Neural progenitor cell (in vitro differentiated cells): Measurements from ENCODE around the gene CEP55. TPM values are rescaled to one million over a fixed set of nuclear protein-coding genes. Genes with fewer than 3 reads are reported as not detected.
"Not testable (repeated sequence)": the region's sequence is repeated elsewhere in the genome, so short reads cannot be mapped to it uniquely, and the experiment has no call there.

ENCODE experiments used
- DNase-seq: peaks from one replicate; pipeline ENCODE4 v3.0.0-alpha.2; 2016; ENCODE audit warnings: low spot score
- H2AFZ ChIP-seq: fragments of 200-600 bp; sonication (generic); replicated peaks from 2 replicates; pipeline ENCODE4 v1.6.1; 2016; ENCODE audit warnings: antibody characterized with exemption
- H3F3A ChIP-seq: fragments of 200-600 bp; sonication (generic); 2 replicates; pipeline ENCODE4 v1.6.1; 2016; ENCODE audit warnings: antibody characterized with exemption, low read depth
- H3K27ac ChIP-seq: fragments of 200-600 bp; sonication (generic); 2 replicates; pipeline ENCODE4 v1.5.1; 2016; ENCODE audit warnings: mild to moderate bottlenecking
- H3K27me3 ChIP-seq: fragments of 200-600 bp; sonication (generic); 2 replicates; pipeline ENCODE4 v1.6.1; 2016; ENCODE audit warnings: mild to moderate bottlenecking, moderate library complexity
- H3K36me3 ChIP-seq: fragments of 200-600 bp; sonication (generic); 2 replicates; pipeline ENCODE4 v1.5.1; 2016
- H3K4me1 ChIP-seq: fragments of 200-600 bp; sonication (generic); 2 replicates; pipeline ENCODE4 v1.6.1; 2016; ENCODE audit warnings: mixed run types
- H3K4me2 ChIP-seq: fragments of 200-600 bp; sonication (generic); 2 replicates; pipeline ENCODE4 v1.6.1; 2016
- H3K4me3 ChIP-seq: fragments of 200-600 bp; sonication (generic); 2 replicates; pipeline ENCODE4 v1.5.1; 2016
- H3K79me2 ChIP-seq: fragments of 200-600 bp; sonication (generic); 2 replicates; pipeline ENCODE4 v1.6.1; 2016; ENCODE audit warnings: low read depth
- H3K9ac ChIP-seq: fragments of 200-600 bp; sonication (generic); 2 replicates; pipeline ENCODE4 v1.6.1; 2016
- H3K9me3 ChIP-seq: fragments of 200-600 bp; sonication (generic); 2 replicates; pipeline ENCODE4 v1.5.1; 2016; ENCODE audit warnings: low read depth
- H4K20me1 ChIP-seq: fragments of 200-600 bp; sonication (generic); 2 replicates; pipeline ENCODE4 v1.6.1; 2016; ENCODE audit warnings: low read depth
- H3K27ac Mint-ChIP-seq: 3 replicates; pipeline ENCODE4 v1.8.0; 2021; ENCODE audit warnings: mixed read lengths
- H3K27me3 Mint-ChIP-seq: 2 replicates; pipeline ENCODE4 v1.8.0; 2022; ENCODE audit warnings: low read depth, mild to moderate bottlenecking, inconsistent platforms, moderate library complexity, mixed read lengths; ENCODE audit not compliant: insufficient read depth
- H3K36me3 Mint-ChIP-seq: 3 replicates; pipeline ENCODE4 v1.8.0; 2021; ENCODE audit warnings: mixed read lengths
- H3K4me1 Mint-ChIP-seq: 3 replicates; pipeline ENCODE4 v1.8.0; 2021; ENCODE audit warnings: mixed read lengths
- H3K4me3 Mint-ChIP-seq: 3 replicates; pipeline ENCODE4 v1.8.0; 2021; ENCODE audit warnings: mild to moderate bottlenecking, moderate library complexity, mixed read lengths
- H3K9me3 Mint-ChIP-seq: 3 replicates; pipeline ENCODE4 v1.8.0; 2020; ENCODE audit warnings: mixed read lengths
- CTCF ChIP-seq: fragments of 200-600 bp; sonication (generic); IDR thresholded peaks from 2 replicates; pipeline ENCODE4 v1.5.1; 2017; ENCODE audit warnings: antibody characterized with exemption, mild to moderate bottlenecking
- EZH2 ChIP-seq: fragments of 200-600 bp; sonication (generic); IDR thresholded peaks from 2 replicates; pipeline ENCODE4 v1.6.1; 2017; ENCODE audit warnings: antibody characterized with exemption, mild to moderate bottlenecking, moderate library complexity
- EZH2phosphoT487 ChIP-seq: fragments of 200-600 bp; sonication (generic); IDR thresholded peaks from 2 replicates; pipeline ENCODE4 v1.6.1; 2017; ENCODE audit warnings: antibody characterized with exemption
- total RNA-seq: library from RNA; depleted of rRNA; stranded (reverse); fragments of >200 nt; gene quantifications from 2 replicates; pipeline ENCODE4 v1.2.3, GENCODE V29; 2015; ENCODE audit warnings: low replicate concordance

CEP55 gene
- total RNA-seq, 1 donor from 2014 or later, result 57.7 TPM

DNA sequence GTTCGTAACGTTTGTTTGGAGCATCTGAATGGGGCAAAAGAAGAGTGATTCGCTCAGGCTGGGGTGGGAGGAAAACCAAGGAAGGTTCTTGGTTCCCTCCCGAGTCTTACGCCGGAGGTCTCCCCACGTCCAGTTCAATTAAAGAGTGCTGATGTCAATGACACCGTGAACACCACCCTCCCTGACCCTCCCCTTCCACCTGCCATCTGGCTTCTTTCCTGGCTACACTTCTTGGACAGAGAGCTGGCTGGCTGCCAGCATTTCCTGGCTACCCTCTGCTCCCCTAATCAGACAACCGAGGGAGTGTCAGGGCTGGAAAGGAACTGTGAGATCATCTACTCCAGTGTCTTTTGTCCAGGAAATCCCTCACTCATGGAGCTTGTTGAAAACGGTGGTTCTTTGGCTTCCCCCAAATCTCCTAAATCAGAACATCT lies 46.0 kb downstream of the CEP55 start:
- Histone ChIP-seq H3K9ac (no peak overlapping the region), H3K36me3 (no peaks in the 10 kb centered on the region), H3K27ac (no peak overlapping the region), H4K20me1 (no peaks in the 10 kb centered on the region), H2AFZ (peak overlapping the region; percentile 94), H3K27me3 (peaks cover 7% of the 10 kb centered on the region), H3K4me3 (peak overlapping the region; percentile 20), H3F3A (no peaks in the 10 kb centered on the region), H3K4me2 (peak overlapping the region; percentile 56), H3K79me2 (no peaks in the 10 kb centered on the region), H3K4me1 (no peaks in the 10 kb centered on the region), H3K9me3 (no peaks in the 10 kb centered on the region)
- peak; percentile 13 for DNase-seq
- Mint-ChIP-seq H3K27me3 (peaks cover 2% of the 10 kb centered on the region), H3K4me1 (peaks cover 3% of the 10 kb centered on the region), H3K36me3 (no peaks in the 10 kb centered on the region), H3K4me3 (peak overlapping the region; percentile 19), H3K27ac (peak overlapping the region; percentile 73), H3K9me3 (no peaks in the 10 kb centered on the region)
- TF ChIP-seq EZH2phosphoT487 (no peak), CTCF (no peak)

DNA sequence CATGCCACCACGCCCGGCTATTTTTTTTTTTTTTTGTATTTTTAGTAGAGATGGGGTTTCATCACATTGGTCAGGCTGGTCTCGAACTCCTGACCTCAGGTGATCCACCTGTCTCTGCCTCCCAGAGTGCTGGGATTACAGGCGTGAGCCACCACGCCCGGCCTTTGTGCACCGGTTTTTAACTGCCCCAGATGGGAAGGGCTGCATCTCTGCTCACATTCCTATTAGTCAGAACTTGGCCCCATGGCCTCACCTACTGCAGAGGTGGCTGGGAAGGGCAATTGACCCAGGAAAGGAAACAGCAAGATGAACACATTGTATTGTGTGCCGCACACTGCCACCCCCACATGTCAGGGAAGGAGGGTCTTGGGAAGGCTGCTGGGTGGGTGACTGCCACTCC lies 50.6 kb downstream of the CEP55 start:
- not testable (repeated sequence) for H3K4me3 ChIP-seq, H3F3A ChIP-seq, H3K4me3 Mint-ChIP-seq, H3K9ac ChIP-seq, H3K4me1 Mint-ChIP-seq, H3K4me1 ChIP-seq, H3K79me2 ChIP-seq, H3K4me2 ChIP-seq, DNase-seq, H3K27me3 ChIP-seq, H3K27ac ChIP-seq, H3K27ac Mint-ChIP-seq, H3K9me3 Mint-ChIP-seq, H2AFZ ChIP-seq, H3K27me3 Mint-ChIP-seq, H3K36me3 Mint-ChIP-seq, H3K36me3 ChIP-seq, H3K9me3 ChIP-seq, H4K20me1 ChIP-seq

DNA sequence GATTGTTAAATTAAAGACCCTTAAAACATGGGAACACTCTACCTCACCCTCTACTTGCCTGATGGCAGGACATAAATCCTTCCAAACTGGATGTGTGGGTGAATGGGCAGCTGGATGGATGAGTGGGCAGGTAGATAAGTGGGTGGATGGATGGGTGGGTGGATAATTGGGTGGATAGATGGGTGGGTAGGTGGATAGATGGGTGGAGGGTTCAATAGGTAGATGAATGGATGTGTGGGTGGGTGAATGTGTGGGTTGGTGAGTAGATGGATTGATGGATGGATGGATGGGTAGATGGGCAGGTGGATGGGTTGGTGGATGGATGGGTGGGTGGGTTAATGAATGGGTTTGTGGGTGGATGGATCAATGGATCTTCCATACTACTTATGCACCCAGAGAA lies 51.1 kb downstream of the CEP55 start:
- H3K27ac Mint-ChIP-seq, result no peak overlapping the region
- DNase-seq, result no peak
- H3K36me3 Mint-ChIP-seq, result no peaks in the 10 kb centered on the region

More for the DNA sequence above, 51.1 kb downstream of the CEP55 start:
- H3K36me3 ChIP-seq, result no peaks in the 10 kb centered on the region
- H4K20me1 ChIP-seq, result no peaks in the 10 kb centered on the region
- H3K79me2 ChIP-seq, result no peaks in the 10 kb centered on the region
- H3K4me1 ChIP-seq, result no peaks in the 10 kb centered on the region
- H3K4me2 ChIP-seq, result no peak overlapping the region
- no peak overlapping the region for H3K9ac ChIP-seq
- H3K4me3 ChIP-seq, result no peak overlapping the region
- H3F3A ChIP-seq, result no peaks in the 10 kb centered on the region
- H3K27me3 ChIP-seq, result no peaks in the 10 kb centered on the region
- H2AFZ ChIP-seq, result no peak overlapping the region
- Mint-ChIP-seq H3K4me1 (peaks cover 2% of the 10 kb centered on the region), H3K27me3 (peaks cover 3% of the 10 kb centered on the region), H3K4me3 (no peak overlapping the region), H3K9me3 (no peaks in the 10 kb centered on the region)
- no peak overlapping the region for H3K27ac ChIP-seq
- TF ChIP-seq CTCF (no peak), EZH2phosphoT487 (no peak), EZH2 (no peak)
- H3K9me3 ChIP-seq, result no peaks in the 10 kb centered on the region
